Testis (tissue), 2 donors: ENCODE results near the gene PSMB11.

Experiments used
- CTCF ChIP-seq, 3 experiments: fragments of 450-650 bp in 2 of 3; fragments of 200-600 bp in 1 of 3; sonication (generic) in 1 of 3; IDR thresholded peaks; one replicate each; pipeline ENCODE4 v1.5.1; 2016 to 2019; ENCODE audit warnings: antibody characterized with exemption in 3 of 3, mild to moderate bottlenecking in 2 of 3, moderate library complexity in 1 of 3
- POLR2A ChIP-seq: fragments of 450-650 bp; IDR thresholded peaks from one replicate; pipeline ENCODE4 v1.6.1; 2017; ENCODE audit warnings: antibody characterized with exemption, mild to moderate bottlenecking, moderate library complexity

GRCh38 chr14:23020143-23021128 lies 21.6 kb upstream of the PSMB11 start:
- TF ChIP-seq CTCF (IDR thresholded peaks at IDR 0.05) (no peak), POLR2A (no peak)
